Spinal cord (tissue), 10 donors: ENCODE measurements around the gene ATF7. TPM values are rescaled to one million over a fixed set of nuclear protein-coding genes. Genes with fewer than 3 reads are reported as not detected.

Source experiments
- DNase-seq, 6 donors: peaks; one replicate each; pipeline versions ENCODE4 v3.0.0 to v3.0.0-alpha.2; 2013 to 2015; ENCODE audit warnings: low spot score in 6 of 6, low read depth in 4 of 6
- H3K27ac ChIP-seq: one replicate; pipeline ENCODE4 v1.5.1; 2013; ENCODE audit warnings: low read depth, low read length, control low read depth
- H3K27me3 ChIP-seq: one replicate; pipeline ENCODE4 v1.6.1; 2013; ENCODE audit warnings: low read length; ENCODE audit not compliant: control insufficient read depth, insufficient read depth
- H3K36me3 ChIP-seq: one replicate; pipeline ENCODE4 v1.6.1; 2013; ENCODE audit warnings: low read length; ENCODE audit not compliant: control insufficient read depth, insufficient read depth
- H3K4me1 ChIP-seq: one replicate; pipeline ENCODE4 v1.6.1; 2013; ENCODE audit warnings: low read length; ENCODE audit not compliant: control insufficient read depth, insufficient read depth
- H3K4me3 ChIP-seq: one replicate; pipeline ENCODE4 v1.5.1; 2013; ENCODE audit warnings: low read depth, low read length, control low read depth
- H3K9me3 ChIP-seq: one replicate; pipeline ENCODE4 v1.6.1; 2013; ENCODE audit warnings: low read length; ENCODE audit not compliant: control insufficient read depth, insufficient read depth
- WGBS: methylation state at CpG from one replicate; pipeline ENCODE4 v1.1.5; 2013; ENCODE audit warnings: missing lambda C conversion rate; ENCODE audit not compliant: insufficient coverage; 5-methylcytosine and 5-hydroxymethylcytosine counted together
- polyA plus RNA-seq, 2 donors: library from polyadenylated mRNA; unstranded; fragments of 120-200 nt; gene quantifications; one replicate each; pipeline ENCODE4 v1.2.1, GENCODE V29; 2013; ENCODE audit not compliant: insufficient read length in 2 of 2
- total RNA-seq, 2 donors: library from RNA; depleted of rRNA in 1 of 2; stranded (reverse); fragments of 120-200 nt in 1 of 2; fragments of >200 nt in 1 of 2; gene quantifications; one replicate each; pipeline versions ENCODE4 v1.2.3 to v1.2.4, GENCODE V29; 2013 to 2014
- donor health status: healthy.

ATF7 gene
- total and polyA plus RNA-seq, 4 donors = 18.7 to 31.1 (median 24.3) TPM

DNA sequence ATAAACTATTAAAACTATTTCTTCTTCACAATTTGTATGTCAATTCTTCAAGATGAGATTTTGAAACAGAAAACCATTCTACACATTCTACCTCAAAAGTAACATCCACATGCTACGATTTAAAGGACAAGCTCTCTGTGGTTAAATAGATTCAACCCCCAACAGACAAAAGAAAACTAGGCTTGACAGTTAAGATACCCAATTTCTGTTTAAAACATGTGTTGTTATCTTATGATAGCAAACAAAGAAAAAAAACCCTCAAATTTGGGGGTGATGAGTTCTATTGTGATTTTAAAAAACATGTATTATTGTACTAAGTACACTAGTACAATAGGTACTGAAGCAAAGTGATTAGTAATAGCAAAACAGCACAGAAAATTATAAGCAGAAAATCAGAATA is 33.8 kb downstream of the ATF7 start:
- Histone ChIP-seq H3K27me3 (no peaks in the 10 kb centered on the region), H3K36me3 (no peaks in the 10 kb centered on the region), H3K9me3 (no peaks in the 10 kb centered on the region), H3K4me3 (no peak overlapping the region), H3K4me1 (peaks cover 2% of the 10 kb centered on the region), H3K27ac (peak overlapping the region; percentile 78)
- no peak for DNase-seq
- WGBS = no CpG with 5 or more reads among the region's 1 CpG

DNA sequence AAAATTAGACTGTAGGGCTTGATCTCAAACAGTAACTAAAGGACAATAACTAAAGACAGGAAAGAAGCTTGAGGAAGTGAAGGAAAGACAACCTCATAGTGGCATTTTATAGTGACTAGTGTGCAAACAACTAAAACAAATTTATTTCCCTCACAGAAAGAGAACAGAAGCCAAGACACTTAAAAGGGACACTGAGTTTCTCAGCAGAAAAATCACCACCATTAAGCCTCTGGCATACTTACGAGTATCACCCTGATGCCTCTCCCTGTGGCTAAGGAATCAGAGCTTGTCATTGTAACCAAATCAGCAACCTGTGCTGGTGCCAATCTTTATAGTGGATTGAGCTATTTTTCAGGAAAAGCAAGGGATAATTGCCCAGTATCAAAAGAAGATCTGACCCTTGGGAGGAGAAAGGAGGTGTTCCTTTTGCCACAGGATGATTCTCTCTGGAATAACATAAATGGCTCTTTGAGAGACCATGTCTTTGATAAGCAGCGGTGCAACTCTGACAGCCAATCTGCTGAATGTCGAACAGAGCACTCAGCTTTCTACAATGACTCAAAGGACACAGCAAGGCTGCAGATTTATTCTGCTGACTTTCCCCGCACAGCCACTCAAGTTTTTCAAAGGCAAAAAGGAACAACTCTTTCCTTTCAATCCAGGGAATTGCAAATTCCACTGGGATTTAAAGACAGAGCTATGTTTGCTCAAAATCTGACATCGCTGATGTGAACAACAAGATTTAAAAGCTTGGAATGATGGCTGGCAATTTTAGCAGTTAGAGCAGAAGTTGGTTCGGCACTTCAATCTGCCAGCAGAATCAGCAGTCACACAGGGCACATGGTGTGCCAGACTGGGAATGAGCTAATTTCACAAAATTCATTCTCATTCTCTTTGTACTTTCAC is 34.6 kb downstream of the ATF7 start:
- WGBS = 12% methylated on average over 6 of the region's 6 CpGs

GRCh38 chr12:53590652-53591051 is 35.5 kb downstream of the ATF7 start:
- WGBS = no CpG with 5 or more reads among the region's 3 CpGs
- Histone ChIP-seq H3K4me1 (no peaks in the 10 kb centered on the region), H3K4me3 (no peak overlapping the region), H3K36me3 (no peaks in the 10 kb centered on the region), H3K27ac (no peak overlapping the region), H3K9me3 (no peaks in the 10 kb centered on the region), H3K27me3 (no peaks in the 10 kb centered on the region)
- no peak for DNase-seq

More for the DNA sequence above, 34.6 kb downstream of the ATF7 start:
- no peaks in the 10 kb centered on the region for H3K27me3 ChIP-seq
- H3K36me3 ChIP-seq = no peaks in the 10 kb centered on the region
- H3K9me3 ChIP-seq = no peaks in the 10 kb centered on the region
- peak in 2 of 6 donors; percentile 84 to 89 for DNase-seq
- H3K27ac ChIP-seq = peak overlapping the region; percentile 78
- H3K4me3 ChIP-seq = no peak overlapping the region
- no peaks in the 10 kb centered on the region for H3K4me1 ChIP-seq

- H3K36me3 ChIP-seq = no peaks in the 10 kb centered on the region
- DNase-seq = no peak
- no CpG with 5 or more reads among the region's 4 CpGs for WGBS
- no peaks in the 10 kb centered on the region for H3K4me1 ChIP-seq
- no peaks in the 10 kb centered on the region for H3K9me3 ChIP-seq
- no peaks in the 10 kb centered on the region for H3K27me3 ChIP-seq
- H3K27ac ChIP-seq = no peak overlapping the region
- H3K4me3 ChIP-seq = no peak overlapping the region
Observed at GRCh38 chr12:53589915-53590314, 36.3 kb downstream of the ATF7 start.

- no CpG with 5 or more reads among the region's 3 CpGs for WGBS
- Histone ChIP-seq H3K4me3 (no peak overlapping the region), H3K9me3 (no peaks in the 10 kb centered on the region), H3K4me1 (no peaks in the 10 kb centered on the region), H3K27me3 (no peaks in the 10 kb centered on the region), H3K36me3 (no peaks in the 10 kb centered on the region), H3K27ac (no peak overlapping the region)
- no peak for DNase-seq
Observed at GRCh38 chr12:53589423-53589822, 36.8 kb downstream of the ATF7 start.

DNA sequence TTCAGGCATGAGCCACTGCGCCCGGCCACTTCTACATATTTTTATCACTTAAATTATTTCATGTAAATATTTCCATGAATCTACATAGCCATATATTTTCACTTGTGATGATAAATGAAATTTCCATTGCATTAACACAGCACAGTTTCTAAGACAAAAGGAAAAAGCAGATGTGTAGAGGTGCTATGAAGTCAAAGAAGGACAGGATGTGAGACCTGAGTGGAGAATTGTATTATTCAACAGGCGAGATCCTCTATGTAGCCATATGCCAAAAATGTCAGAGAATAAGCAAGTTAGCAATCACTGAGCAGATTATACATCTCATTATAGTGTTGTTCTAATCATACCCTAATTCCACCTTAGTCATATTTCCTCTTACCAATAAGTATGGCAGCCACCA is 38.1 kb downstream of the ATF7 start:
- no peaks in the 10 kb centered on the region for H3K36me3 ChIP-seq
- H3K9me3 ChIP-seq = no peaks in the 10 kb centered on the region
- no CpG with 5 or more reads among the region's 3 CpGs for WGBS
- H3K27ac ChIP-seq = no peak overlapping the region
- H3K27me3 ChIP-seq = no peaks in the 10 kb centered on the region
- DNase-seq = no peak
- H3K4me1 ChIP-seq = no peaks in the 10 kb centered on the region
- H3K4me3 ChIP-seq = no peak overlapping the region

- H3K4me3 ChIP-seq = no peak overlapping the region
- WGBS = 88% methylated on average over 6 of the region's 8 CpGs
- no peak for DNase-seq
- H3K27me3 ChIP-seq = no peaks in the 10 kb centered on the region
- H3K9me3 ChIP-seq = no peaks in the 10 kb centered on the region
- no peak overlapping the region for H3K27ac ChIP-seq
- no peaks in the 10 kb centered on the region for H3K36me3 ChIP-seq
- no peaks in the 10 kb centered on the region for H3K4me1 ChIP-seq
Observed at GRCh38 chr12:53586745-53587144, 39.4 kb downstream of the ATF7 start.

DNA sequence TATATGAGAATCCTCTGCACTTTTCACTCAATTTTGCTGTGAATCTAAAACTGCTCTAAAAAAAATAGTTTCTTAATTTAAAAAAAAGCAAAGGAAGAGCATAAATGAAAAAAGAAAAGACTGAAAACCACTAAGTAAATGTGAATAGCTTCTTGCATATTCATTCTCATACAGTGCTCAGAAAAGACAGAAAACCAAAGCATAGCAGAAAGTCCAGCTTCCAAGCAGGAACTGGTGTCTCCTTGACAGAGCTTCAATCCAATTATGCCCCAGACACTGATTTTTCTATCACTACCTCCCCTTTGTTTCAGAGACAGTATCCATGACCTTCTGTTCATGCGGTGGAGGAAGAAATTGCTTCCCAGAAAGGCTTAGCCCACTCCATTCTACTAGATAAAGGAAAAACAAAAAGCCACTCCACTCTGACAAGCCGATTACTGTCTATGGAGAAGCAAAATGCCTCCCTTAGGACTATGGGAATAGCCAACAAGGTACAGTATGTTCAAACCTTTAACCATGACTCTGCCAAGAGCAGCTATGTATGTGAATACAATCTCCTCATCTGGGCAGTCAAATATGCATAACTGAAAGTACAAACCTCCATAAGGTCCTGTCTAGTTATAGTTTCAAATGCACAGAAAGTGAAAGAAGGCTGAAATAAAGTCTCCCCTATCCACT is 40.6 kb downstream of the ATF7 start:
- no peaks in the 10 kb centered on the region for H3K9me3 ChIP-seq
- no peak overlapping the region for H3K27ac ChIP-seq
- no peaks in the 10 kb centered on the region for H3K27me3 ChIP-seq
- no peak overlapping the region for H3K4me3 ChIP-seq
- H3K4me1 ChIP-seq = no peaks in the 10 kb centered on the region
- WGBS = 20% methylated on average over 1 of the region's 2 CpGs
- DNase-seq = peak in 1 of 6 donors; percentile 68
- H3K36me3 ChIP-seq = no peaks in the 10 kb centered on the region

GRCh38 chr12:53579545-53579955 is 46.6 kb downstream of the ATF7 start:
- H3K27ac ChIP-seq = no peak overlapping the region

More at GRCh38 chr12:53579545-53579955, 46.6 kb downstream of the ATF7 start:
- Histone ChIP-seq H3K4me3 (no peak overlapping the region), H3K9me3 (no peaks in the 10 kb centered on the region), H3K36me3 (no peaks in the 10 kb centered on the region), H3K4me1 (no peaks in the 10 kb centered on the region), H3K27me3 (no peaks in the 10 kb centered on the region)
- DNase-seq = no peak
- 82% methylated on average over 4 of the region's 5 CpGs for WGBS
